Activated CD4-positive, alpha-beta T cell treated with anti-CD3 and anti-CD28 coated beads, Interleukin-10, Interleukin-2, amounts not matched to agents 100 ng/mL and 50 ng/mL, durations not matched to agents 16 hours and 8 hours (primary cell): Measurements from ENCODE around the gene MRM2.
"Not testable (repeated sequence)": the region's sequence is repeated elsewhere in the genome, so short reads cannot be mapped to it uniquely, and the experiment has no call there.

Source experiments
- DNase-seq: peaks from one replicate; pipeline ENCODE4 v3.0.0-alpha.2; 2020

The MRM2 gene

DNA sequence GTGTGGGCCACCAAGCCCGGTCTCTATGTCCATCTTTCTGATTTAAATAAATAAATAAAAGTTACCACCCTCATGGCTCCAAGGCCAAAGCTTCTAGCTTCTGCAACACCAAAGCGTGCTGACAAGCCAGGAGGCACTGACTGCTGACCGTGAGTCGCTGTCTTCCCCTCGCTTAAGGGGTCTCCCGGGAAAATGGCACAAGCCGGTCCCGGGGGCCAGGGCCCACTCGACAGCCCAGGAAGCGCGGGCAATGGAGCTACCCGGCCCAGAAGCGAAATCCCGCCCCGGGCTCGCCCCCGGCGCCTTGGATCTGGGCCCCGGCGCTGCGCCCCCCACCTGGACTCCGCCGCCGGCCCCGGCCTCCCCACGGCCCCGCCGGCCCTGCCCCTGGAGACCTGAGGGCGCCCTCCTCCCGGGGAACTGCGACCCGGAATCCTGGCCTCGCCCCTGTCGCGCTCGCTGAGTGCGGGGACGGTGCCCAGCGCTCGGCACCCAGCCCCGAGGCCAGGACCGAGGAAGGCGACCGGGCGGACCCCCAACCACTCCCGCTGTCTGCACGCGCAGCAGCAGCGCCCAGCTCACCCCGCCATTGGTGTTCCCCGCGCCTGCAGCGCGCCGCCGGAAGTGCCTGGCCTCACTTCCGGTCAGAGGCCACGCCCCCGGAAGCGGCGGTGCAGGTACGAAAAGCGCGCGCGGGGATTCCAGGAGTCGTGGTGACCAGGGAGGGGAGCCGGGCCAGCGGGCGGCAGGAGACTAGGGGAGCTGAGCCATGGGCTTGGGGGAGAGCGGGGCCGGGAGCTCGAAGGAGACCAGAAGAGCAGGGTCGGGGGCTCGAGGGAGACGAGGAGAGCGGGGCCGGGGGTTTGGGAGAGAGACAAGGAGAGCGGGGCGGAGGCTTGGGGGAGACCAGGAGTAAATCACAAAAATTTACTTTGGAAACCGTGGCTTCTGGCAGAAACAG is at the start of gene MRM2, which contains the start of gene NUDT1:
MRM2 (minus strand) TSS at position 626 of the 961 bp plus-strand sequence; CDS start at position 590, 36 bp downstream.
NUDT1 (plus strand) TSS at position 647 of the 961 bp plus-strand sequence. CDS start 2,349 bp downstream, outside the sequence.
- peak; percentile 90 for DNase-seq

DNA sequence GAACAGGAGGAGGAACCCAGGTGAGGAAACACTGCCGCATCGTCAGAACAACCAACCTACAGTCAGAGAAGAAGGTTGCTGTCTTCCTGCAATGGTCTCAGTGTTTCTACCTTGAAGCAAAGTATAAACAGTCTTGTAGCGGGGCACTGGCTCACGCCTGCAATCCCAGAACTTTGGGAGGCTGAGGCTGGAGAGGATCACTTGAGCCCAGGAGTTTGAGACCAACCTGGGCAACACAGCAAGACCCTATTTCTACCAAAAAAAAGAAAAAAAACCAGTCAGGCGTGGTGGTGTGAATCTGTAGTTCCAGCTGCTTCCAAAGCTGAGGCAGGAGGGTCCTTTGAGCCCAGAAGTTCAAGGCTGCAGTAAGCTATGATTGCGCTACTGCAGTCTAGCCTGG is 48.9 kb upstream of the MRM2 start:
- DNase-seq: no peak

DNA sequence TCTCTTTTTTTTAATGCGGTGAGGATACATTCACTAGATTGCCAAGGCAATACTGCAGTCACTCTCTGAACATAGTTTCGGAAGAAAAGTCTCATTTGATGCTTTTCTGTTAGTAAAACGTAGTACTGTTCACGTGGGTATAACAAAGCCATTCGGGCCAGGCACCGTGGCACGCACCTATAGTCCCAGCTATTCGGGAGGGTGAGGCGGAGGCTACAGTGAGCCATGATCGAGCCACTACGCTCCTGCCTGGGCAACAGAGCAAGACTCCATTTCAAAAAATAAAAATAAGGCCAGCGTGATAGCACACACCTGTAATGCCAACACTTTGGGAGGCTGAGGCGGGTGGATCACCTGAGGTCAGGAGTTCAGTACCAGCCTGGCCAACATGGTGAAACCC is 47.6 kb upstream of the MRM2 start:
- no peak for DNase-seq

GRCh38 chr7:2289111-2289586 is 47.1 kb upstream of the MRM2 start:
- DNase-seq: no peak

GRCh38 chr7:2288503-2288902 is 46.5 kb upstream of the MRM2 start:
- DNase-seq: no peak

GRCh38 chr7:2287745-2288144 is 45.7 kb upstream of the MRM2 start:
- DNase-seq: no peak

DNA sequence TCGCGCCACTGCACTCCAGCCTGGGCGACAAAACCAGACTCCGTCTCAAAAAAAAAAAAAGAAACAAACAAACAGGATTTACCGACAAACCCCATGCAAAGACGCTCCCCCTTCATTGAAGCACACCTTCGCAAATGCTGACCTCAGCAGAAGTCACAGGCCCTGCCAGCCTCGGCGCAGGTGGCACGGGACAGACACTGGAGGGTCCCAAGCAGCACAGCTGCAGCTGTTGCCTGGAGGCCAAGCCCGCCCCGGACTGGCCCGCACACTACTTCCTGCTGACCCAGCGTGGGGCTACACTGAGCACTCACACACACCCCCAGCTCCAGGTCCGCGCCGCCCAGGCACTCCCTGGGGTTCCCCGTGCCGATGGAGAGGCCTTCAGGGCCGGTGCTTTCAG is 41.1 kb upstream of the MRM2 start:
- DNase-seq: no peak

GRCh38 chr7:2282185-2282751 is 40.3 kb upstream of the MRM2 start:
- DNase-seq: no peak

DNA sequence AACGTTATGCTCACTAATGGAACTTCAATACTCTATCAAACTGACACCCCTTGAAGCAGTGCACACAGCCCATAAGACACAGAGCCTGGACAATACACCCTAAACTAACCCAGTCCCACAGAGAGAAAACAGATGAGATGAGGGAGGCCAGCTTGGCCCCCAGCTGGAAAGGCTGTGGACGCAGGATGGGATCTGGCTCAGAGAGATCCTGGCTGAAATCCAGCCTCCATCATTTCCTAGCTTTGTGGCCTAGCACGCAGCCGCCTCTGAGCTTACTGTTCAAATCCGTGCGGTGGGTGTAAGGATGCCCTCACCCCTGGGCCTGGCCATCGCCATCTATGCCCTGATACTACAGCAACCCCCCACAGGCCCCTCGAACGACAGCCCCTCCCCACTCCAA is 39.5 kb upstream of the MRM2 start:
- no peak for DNase-seq

GRCh38 chr7:2280424-2280823 is 38.4 kb upstream of the MRM2 start:
- no peak for DNase-seq

- no peak for DNase-seq
Observed at GRCh38 chr7:2279896-2280295, 37.9 kb upstream of the MRM2 start.

GRCh38 chr7:2278026-2278425 is 36.0 kb upstream of the MRM2 start:
- DNase-seq: no peak

DNA sequence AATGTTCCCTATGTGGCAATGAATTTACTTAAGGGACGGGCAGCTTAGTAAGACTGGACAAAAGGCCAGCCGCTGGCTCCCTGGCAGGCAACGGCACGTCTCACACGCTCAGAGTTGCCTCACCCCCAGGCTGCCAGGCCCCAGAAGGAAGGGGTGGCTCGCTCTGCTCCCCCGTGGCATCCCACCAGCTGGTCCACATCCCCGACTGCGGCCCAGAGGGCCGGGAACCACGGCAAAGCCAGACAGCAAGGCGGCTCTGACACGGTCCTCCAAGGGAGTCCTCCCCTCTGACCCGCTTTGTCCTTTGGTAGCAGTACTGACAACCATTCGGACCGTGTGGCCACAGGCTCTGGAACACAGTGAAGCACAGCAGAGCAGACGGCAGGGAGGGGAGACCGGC is 34.1 kb upstream of the MRM2 start:
- DNase-seq: no peak

- DNase-seq: no peak
Observed at GRCh38 chr7:2275101-2275500, 33.1 kb upstream of the MRM2 start.

DNA sequence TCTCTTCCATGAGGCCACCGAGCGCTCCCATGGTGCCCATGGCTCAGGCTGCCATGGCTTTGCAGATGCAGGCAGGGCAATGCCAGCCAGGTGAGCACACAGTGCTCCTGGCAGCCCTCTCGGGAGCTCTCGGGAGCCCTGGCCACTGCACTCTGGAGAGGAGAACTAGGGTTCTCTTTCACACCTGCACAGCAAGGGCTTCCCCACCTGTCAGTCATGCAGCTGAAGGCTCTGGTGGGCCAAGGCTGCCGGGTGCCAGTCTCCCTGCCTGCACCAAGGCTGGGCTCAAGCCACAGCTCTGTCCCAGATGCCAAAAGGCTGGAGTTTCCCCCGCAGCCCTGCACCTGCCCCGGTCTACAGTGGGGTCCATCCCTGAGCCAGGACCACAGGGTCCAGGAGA is 32.7 kb upstream of the MRM2 start:
- no peak for DNase-seq

DNA sequence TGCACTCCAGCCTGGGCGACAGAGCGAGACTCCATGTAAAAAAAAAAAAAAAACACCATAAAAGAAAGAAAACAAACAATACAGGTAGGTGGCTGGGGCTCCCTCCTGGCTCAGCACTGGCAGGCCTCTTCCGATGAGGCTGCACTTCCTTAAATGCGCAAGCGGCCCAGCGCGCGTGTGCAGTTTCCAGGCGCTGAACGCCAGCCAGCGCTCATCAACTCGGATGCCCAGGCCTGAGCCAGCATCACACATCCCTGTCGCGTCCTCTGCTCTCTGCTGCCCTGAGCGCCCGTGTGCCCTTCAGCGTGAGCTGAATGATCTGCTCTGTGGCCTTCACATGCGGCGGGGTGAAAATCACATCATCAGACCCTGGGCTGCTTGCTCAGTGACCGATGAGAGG is 31.9 kb upstream of the MRM2 start:
- no peak for DNase-seq

DNA sequence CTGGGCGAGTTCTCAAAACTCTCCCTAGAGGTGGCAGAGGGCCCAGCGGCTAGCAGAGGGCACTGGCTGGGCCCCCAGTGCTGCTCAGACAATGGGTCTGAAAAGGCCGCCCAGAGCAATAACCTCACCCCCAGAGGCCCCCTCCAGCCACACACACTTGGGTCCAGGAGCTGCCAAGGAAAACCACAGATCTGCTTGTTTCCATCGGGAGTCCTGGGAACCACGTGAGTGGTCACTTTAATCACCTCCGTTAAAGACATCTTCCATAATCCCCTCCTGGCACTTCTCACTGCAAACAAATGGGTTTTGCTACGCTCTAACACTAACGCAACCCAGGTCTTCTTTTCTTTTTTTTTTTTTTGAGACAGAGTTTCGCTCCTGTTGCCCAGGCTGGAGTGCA is 30.0 kb upstream of the MRM2 start:
- no peak for DNase-seq

- no peak for DNase-seq
Observed at GRCh38 chr7:2271273-2272026, 29.4 kb upstream of the MRM2 start.

DNA sequence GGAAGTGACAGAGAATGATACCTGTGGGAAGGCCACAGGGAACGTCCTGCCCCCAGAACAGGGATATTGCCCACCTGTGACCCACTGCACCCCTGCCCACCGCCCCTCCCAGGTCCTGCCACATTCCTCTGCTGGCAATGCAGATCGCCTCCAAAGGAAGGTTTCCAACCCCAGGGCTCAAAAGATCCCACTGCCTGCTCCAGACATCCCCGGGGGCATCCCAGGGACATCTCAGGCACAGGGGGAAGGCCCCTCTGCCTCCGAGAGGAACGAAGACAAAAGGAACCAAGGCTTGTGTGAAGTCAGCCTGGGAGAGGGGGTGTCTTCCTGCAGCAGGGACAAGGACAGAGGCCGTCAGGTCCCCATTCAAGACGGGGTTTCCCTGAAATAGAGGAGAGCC is 28.5 kb upstream of the MRM2 start:
- DNase-seq: no peak

- DNase-seq: no peak
Observed at GRCh38 chr7:2269991-2270460, 28.0 kb upstream of the MRM2 start.

- not testable (repeated sequence) for DNase-seq
Observed at GRCh38 chr7:2269089-2269990, 27.3 kb upstream of the MRM2 start.

- no peak for DNase-seq
Observed at GRCh38 chr7:2266911-2267310, 24.9 kb upstream of the MRM2 start.
